ENCODE measurements around the gene PCGF6. TPM values are rescaled to one million over a fixed set of nuclear protein-coding genes. Genes with fewer than 3 reads are reported as not detected.
A peak's percentile ranks its signal among the peaks of the same experiment; 100 is the strongest.
"Not testable (repeated sequence)": the region's sequence is repeated elsewhere in the genome, so short reads cannot be mapped to it uniquely, and the experiment has no call there.

The PCGF6 gene, protein sequence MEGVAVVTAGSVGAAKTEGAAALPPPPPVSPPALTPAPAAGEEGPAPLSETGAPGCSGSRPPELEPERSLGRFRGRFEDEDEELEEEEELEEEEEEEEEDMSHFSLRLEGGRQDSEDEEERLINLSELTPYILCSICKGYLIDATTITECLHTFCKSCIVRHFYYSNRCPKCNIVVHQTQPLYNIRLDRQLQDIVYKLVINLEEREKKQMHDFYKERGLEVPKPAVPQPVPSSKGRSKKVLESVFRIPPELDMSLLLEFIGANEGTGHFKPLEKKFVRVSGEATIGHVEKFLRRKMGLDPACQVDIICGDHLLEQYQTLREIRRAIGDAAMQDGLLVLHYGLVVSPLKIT
- 3.2 and 4.9 TPM in 2 replicates for total RNA-seq (2014; rRNA removed; shearing (Covaris generic))

DNA sequence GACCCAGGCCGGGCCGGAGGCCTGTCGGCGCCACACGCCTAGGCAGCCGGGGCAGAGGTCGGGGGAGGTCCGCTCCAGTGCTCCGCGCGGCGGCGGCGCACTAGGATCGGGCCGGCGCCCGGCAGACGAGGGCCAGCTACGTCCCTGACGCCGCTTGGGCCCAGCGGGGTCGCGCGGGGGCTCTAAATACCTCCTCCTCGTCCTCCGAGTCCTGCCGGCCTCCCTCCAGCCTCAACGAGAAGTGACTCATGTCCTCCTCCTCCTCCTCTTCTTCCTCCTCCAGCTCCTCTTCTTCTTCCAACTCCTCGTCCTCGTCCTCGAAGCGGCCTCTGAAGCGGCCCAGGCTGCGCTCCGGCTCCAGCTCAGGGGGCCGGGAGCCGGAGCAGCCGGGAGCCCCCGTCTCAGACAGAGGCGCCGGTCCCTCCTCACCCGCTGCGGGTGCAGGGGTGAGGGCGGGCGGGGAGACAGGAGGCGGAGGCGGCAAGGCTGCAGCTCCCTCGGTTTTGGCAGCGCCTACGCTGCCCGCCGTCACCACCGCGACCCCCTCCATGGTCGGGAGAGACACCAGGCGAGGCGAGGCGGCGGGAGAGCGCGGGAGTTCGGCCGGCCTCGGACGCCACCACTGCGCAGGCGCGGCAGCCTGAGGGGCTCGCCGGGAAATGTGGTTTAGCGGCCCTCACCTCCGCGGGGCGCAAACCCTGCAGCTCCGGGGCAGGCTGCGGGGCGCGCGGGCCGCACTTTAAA, at the start of gene PCGF6:
Gene PCGF6 (minus strand): TSS at position 624 of the 744 bp plus-strand sequence. CDS start 74 bp downstream, at position 550.
- DNase-seq (ENCODE audit: low spot score) = peak; percentile 70

DNA sequence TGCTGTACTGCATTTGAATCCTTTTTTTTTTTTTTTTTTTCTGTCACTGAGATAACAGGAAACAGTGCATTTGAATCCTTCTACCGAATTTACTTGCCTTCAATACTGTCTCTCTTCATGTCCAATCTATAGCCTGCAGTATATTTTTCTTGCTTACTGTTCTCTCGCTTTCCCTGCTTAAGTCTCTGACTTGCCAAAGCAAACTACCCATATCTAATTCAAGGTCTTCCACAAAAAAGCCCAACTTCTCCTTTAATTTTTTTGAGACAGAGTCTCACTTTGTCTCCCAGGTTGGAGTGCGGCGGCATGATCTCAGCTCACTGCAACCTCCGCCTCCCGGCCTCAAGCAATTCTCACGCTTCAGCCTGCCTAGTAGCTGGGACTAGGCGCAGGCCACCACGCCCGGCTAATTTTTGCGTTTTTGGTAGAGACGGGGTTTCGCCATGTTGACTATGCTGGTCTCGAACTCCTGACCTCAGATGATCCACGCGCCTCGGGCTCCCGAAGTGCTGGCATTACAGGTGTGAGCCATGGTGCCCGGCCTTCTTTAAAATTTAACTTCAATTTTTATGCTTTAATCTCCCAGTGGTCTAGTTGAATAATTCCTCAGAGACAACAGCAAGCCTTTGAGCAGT, 46.4 kb upstream of the PCGF6 start:
- no peak for DNase-seq (ENCODE audit: low spot score)

DNA sequence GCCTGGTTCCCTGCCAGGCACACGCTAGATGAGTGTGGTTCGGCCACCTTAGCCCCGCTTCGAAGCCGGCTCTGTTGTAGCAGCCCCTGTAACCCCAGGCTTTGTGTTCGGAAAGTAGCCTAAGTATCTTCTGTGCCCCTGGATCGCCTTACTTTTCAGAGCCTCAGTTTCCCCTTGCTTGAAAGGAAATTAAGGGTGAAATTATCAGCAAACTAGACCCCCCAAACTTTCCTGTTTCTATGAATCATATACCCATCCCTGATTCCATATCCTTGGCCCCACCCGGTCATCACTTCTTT, 45.8 kb upstream of the PCGF6 start:
- no peak for DNase-seq (ENCODE audit: low spot score)

DNA sequence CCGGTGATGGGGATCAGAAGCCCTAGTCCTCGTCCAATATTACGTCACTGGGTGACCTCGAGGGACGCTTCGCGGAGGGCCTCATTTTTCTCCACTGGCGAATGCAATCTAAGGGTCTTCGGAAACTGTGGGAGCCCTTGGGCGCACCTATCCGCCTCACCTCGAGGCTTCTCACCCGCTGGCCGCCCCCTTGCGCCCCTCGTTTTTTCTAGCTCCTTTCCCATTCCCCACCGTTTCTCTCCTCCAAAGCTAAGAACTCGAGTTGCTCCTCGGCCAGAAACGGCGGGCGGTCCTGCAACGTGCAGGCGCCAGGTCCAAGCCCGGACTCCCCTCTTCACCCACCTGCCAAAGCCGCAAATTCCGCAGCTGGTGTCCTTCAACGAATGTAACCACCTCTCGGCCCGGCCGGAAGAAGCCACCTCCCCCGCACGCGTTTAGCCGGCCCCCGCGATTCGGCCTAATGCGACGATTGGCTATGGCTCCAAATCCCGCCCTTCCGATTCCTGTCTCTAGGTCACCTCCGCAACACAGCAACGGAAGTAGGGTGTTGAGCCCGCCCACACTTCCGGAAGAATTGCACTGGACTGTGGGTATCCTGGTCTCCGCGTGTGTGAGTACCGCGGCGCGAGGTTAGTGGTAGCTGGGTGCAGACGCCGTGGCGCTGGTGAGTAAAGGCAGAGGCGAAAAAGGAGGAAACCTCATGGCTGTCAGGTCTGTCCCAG, 45.3 kb upstream of the PCGF6 start, which contains the start of the genes ATP5MK and PDCD11:
Gene ATP5MK (minus strand): TSS at position 409 of the 722 bp plus-strand sequence. CDS start 4,018 bp downstream, outside the sequence.
Gene PDCD11 (plus strand): TSS at position 560 of the 722 bp plus-strand sequence. CDS start 1,801 bp downstream, outside the sequence.
- peak; percentile 99 for DNase-seq (ENCODE audit: low spot score)

DNA sequence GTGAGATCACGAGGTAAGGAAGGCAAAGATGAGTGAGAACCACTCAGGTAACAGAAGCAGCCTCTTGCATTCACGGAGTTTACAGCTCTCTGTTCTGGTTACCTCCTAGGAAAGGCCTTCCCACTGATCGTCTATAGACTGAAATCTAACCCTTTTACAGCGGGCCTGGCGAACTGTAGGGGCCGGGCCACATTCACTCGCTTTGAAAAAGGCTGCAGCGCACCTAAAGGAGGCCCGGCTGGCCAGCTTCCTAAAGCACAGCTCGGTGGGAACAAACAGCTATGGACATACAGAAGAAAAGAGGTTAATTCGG, 44.8 kb upstream of the PCGF6 start:
- peak; percentile 42 for DNase-seq (ENCODE audit: low spot score)

DNA sequence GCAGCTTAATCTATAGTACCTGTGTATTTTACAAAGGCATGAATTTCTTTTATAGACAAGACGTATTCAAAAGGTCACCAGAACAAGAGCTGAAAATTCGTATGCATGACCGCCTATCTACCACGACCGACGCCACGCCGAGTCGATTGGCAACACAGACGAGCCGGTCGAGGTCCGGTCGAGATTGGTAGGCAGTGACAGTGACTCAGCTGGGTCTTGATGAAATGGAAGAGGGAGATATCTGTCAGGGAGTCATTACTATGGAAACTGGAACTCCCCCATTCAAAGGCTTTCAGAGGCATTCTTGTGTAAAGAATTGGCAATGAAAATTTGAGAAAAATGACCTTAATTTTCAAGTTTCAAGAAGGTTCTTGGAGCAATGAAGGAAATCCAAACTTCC, 43.2 kb upstream of the PCGF6 start:
- DNase-seq (ENCODE audit: low spot score) = no peak

DNA sequence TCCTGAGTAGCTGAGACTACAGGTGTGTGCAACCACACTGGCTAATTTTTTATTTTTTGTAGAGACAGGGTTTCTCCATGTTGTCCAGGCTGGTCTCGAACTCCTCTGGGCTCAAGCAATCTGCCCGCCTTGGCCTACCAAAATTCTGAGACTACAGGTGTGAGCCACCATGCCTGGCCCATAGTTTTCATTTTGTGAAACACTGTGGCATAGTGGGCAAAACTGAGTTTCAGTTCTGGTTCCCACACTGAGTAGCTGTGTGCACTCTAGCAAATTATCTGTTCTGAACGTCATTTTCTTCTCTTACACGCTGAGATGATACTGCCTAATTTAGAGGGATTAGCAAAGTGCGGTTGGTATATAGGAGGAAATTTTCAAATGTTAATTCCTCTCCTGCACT, 31.8 kb upstream of the PCGF6 start:
- no peak for DNase-seq (ENCODE audit: low spot score)

DNA sequence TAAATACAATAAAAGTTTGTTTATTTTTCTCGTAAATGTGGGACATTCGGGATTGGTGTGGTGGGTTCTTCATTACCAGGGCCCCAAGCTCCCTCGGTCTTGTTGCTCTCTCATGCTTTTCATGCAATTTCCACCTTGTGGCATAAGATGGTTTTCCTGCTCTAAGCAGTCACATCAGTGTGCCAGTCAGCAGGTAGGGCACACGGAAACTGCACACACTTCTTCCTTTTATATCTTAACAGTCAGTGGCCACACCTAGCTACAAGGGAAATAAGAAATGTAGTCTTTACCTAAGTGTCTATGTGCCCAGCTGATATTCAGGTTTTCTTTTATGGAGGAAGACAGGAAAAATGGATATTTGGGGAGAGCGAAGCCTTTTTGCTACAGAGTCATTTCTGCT, 23.3 kb upstream of the PCGF6 start:
- no peak for DNase-seq (ENCODE audit: low spot score)

DNA sequence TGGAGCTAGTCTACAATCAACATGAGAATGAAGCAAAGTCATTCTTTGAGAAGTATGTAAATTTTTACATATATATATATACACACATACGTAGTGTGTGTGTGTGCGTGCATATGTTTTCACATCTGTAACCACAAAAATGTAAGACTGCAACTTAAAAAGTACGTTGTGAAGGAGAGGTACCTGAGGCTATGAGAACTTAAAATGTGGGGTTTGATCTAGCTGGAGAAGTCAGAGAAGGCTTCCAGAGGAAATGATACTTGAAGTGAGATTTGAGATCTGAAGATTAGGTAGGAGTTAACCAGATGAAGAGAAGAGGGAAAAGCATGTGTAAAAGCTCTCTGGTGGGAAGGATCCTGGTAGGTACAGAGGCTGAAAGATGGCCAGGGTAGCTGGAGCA, 22.6 kb upstream of the PCGF6 start:
- DNase-seq (ENCODE audit: low spot score) = no peak

DNA sequence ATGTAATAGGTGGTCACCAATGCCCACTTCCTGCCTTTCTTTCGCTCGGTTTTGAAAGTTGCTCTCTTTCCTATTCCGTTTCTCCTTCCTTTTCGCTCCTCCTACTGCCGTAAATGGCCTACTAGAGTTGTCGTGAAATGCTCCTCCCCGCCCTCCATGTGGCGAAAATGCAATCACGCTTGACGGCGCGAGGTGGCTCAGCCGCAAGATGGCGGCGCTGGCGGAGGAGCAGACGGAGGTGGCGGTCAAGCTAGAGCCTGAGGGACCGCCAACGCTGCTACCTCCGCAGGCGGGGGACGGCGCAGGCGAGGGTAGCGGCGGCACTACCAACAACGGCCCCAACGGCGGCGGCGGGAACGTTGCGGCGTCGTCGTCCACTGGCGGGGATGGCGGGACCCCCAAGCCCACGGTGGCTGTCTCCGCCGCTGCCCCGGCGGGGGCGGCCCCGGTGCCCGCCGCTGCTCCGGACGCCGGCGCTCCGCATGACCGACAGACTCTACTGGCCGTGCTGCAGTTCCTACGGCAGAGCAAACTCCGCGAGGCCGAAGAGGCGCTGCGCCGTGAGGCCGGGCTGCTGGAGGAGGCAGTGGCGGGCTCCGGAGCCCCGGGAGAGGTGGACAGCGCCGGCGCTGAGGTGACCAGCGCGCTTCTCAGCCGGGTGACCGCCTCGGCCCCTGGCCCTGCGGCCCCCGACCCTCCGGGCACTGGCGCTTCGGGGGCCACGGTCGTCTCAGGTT, 17.0 kb upstream of the PCGF6 start, which contains the start of gene TAF5:
Gene TAF5 (plus strand): TSS at position 195 of the 737 bp plus-strand sequence. CDS start 14 bp downstream, at position 209.
- DNase-seq (ENCODE audit: low spot score) = peak; percentile 95

DNA sequence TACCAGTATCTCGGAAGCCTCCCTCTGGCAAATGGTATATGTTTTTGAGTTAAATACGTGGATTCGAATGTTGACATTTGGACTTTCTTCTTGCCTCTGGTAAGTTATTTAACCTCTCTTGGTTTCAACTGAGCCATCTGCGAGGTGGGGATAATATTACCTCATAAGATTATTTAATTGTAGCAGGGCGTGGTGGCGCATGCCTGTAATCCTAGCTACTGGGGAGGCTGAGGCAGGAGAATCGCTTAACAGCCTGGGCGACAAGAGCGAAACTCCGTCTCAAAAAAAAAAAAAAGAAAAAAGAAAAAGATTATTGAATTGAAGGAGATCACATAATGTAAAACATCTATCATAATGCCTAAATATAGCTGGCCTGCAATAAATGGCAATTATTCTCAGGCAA, 16.4 kb upstream of the PCGF6 start:
- no peak for DNase-seq (ENCODE audit: low spot score)

DNA sequence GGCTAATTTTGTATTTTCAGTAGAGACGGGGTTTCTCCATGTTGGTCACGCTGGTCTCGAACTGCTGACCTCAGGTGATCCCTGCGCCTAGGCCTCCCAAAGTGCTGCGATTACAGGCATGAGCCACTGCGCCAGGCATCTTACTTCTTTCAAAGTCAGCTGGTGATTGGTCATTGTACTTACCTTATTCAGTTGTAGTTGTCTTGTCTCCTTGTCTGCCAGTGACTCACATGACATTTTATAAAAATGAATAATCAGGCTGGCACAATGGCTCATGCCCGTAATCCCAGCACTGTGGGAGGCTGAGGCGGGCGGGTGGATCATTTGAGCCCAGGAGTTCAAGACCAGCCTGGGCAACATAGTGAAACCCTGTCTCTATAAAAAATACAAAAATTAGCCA, 9.9 kb upstream of the PCGF6 start:
- DNase-seq (ENCODE audit: low spot score) = not testable (repeated sequence)

DNA sequence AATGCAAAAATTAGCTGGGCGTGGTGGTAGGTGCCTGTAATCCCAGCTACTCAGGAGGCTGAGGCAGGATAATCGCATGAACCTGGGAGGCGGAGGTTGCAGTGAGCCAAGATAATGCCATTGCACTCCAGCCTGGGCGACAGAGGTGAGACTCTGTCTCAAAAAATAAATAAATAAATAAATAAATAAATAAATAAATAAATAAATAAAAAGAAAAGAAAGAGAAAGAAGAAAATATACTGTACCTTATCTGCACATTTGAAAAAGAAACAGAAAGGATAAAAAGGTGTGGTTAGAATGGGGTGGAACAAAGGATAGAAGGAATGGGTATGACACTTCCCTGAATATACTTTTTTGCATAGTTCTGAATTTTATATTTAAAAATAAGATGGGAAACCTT, 8.6 kb upstream of the PCGF6 start:
- not testable (repeated sequence) for DNase-seq (ENCODE audit: low spot score)

DNA sequence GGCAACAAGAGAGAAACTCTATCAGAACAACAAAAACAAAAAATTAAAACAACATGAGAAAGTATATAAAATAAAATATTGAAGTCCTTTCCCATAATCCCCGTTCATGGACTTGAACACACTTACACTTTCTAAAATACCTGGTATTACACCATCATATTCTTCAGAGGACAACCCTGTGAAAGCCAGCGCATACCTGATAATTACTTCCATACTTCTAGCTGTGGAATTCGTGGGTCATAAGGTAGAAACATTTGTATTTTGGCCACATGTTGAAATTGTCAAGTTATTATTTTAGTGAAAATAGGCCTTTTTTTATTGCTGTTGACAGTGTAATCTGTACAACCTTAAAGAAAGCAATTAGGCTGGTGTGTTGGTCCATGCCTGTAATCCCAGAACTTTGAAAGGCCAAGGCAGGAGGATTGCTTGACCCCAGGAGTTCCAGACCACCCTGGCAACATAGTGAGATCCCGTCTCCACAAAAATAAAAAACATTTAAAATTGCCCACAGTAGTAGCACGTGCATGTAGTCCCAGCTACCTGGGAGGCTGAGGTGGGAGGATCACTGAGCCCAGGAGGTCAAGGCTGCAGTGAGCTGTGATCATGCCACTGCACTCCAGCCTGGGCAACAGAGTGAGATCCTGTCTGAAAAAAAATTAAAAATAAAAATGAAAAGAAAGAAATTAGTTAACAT, 5.1 kb upstream of the PCGF6 start:
- DNase-seq (ENCODE audit: low spot score) = no peak

DNA sequence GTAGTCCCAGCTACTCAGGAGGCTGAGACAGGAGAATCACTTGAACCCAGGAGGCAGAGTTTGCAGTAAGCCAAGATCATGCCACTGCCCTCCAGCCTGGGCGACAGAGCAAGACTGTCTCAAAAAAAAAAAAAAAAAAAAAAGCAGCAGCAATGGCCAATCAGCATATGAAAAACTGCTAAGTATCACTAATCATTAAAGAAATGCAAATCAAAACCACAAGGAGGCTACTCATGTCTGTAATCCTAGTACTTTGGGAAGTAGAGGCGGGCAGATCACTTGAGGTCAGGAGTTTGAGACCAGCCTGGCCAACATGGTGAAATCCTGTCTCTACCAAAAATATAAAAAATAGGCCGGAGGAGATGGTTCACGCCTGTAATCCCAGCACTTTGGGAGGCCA, 3.6 kb upstream of the PCGF6 start:
- DNase-seq (ENCODE audit: low spot score) = not testable (repeated sequence)

DNA sequence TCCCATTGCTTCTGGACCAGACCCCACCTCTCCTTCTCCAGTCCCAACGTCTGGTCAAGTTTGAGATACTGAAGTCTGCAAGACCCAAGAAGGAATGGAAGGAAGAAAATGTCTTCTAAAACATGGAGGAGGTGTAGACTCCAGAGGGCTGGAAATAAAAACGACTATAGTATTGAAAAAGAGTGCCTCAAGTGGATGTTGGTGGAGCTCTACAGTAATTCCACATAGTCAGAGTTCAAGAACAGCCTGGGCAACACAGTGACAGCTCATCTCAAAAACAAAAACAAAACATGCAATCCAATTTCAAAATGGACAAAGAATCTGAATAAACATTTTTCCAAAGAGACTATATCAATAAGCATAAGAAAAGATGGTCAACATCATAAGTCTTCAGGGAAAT, 2.3 kb upstream of the PCGF6 start:
- DNase-seq (ENCODE audit: low spot score) = no peak

DNA sequence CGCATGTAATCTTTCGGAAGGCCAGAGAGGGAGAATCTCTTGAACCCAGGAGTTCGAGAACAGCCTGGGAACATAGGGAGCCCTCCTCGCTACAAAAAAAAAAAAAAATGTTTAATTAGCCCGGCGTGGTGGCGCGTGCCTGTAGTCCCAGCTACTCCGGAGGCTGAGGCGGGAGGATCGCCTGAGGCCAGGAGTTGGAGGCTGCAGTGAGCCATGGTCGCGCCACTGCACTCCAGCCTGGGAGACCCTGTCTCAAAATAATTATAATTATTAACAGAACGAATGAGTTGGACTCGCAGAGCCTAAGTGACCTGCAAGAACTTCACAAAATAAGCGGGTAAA, 794 bp downstream of the PCGF6 start:
- no peak for DNase-seq (ENCODE audit: low spot score)

DNA sequence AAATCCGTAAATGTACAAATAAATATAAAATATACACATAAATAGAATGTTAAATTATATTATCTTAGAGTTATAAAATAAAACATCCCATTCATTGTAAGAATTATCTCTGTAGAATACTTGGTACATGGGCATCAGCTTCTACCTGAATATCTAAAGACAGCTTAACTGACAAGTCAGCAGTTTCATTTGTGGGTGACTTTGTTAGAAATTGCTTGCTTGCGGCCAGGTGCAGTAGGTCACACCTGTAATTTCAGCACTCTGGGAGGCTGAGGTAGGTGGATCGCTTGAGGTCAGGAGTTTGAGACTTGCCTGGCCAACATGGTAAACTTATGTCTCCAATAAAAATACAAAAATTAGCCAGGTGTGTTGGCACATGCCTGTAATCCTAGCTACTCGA, 14.6 kb downstream of the PCGF6 start:
- DNase-seq (ENCODE audit: low spot score) = no peak

DNA sequence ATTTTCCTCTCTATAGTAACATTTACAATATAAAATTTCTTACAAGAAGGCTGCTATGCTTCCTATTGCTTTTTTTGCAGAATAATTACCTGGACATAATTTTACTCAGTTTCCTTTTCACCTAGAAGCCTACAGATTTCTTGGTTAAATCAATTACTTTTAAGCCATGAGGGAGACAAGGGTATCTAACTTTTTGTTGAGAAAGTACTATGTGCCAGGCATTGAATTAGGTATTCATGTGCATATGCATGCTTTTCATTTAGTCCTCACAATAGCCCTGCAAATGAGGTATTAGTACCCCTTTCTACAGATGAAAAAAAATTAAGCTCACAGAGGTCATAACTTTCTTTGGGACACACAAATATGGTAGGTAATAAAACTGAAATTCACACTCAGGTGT, 16.4 kb downstream of the PCGF6 start:
- no peak for DNase-seq (ENCODE audit: low spot score)

DNA sequence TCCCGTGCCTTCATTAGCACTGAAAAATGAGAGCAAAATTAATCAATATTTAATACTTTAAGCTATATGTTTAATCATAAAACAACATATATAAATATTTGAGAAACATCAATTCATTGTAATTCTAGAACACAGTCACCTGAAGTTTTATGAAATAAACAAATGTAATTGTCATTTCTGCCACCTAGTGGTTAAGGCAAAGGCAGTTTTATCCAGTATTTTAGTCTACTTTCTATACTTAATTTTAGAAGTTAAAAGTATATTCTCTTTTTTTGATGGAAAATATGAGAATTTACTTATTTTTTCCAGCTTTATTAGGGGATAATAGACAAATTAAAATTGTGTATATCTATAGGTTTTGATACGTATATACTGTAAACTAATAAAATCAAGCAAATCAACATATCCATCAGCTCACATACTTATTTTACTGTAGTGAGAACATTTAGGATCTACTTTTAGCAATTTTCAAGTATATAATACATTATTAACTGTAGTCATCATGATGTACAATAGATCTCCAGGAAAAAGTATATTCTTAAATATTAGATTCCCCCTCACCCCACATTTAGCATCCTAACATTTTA, 16.9 kb downstream of the PCGF6 start:
- peak; percentile 47 for DNase-seq (ENCODE audit: low spot score)

Data from HT-29 (cell line).